Renal cortex interstitium (tissue), 11 donors: ENCODE data around the gene NACC2. TPM values are rescaled to one million over a fixed set of nuclear protein-coding genes. Genes with fewer than 3 reads are reported as not detected.

Source experiments
- DNase-seq, 11 donors: peaks; one replicate each; pipeline ENCODE4 v3.0.0-alpha.2; 2013; ENCODE audit warnings: low read depth in 9 of 11, low spot score in 4 of 11; ENCODE audit errors: extremely low read depth in 1 of 11
- polyA plus RNA-seq, 3 donors: library from polyadenylated mRNA; unstranded; fragments of 120-200 nt; gene quantifications; one replicate each; pipeline ENCODE4 v1.2.1, GENCODE V29; 2013; ENCODE audit not compliant: insufficient read length in 3 of 3

NACC2 gene
- polyA plus RNA-seq, 3 donors, result 7.0 to 9.6 (median 9.4) TPM

GRCh38 chr9:136087741-136088480, 7.2 kb downstream of the NACC2 start:
- no peak for DNase-seq

- no peak for DNase-seq
These were observed 7.9 kb downstream of the NACC2 start for GRCh38 chr9:136086951-136087740.

- DNase-seq, result no peak
These were observed 8.7 kb downstream of the NACC2 start for GRCh38 chr9:136086213-136086881.

- no peak for DNase-seq
These were observed 9.3 kb downstream of the NACC2 start for GRCh38 chr9:136085815-136086212.

- DNase-seq, result no peak
These were observed 10.8 kb downstream of the NACC2 start for GRCh38 chr9:136084063-136084944.

- DNase-seq, result no peak
These were observed 11.5 kb downstream of the NACC2 start for GRCh38 chr9:136083558-136084062.

- no peak for DNase-seq
These were observed 12.4 kb downstream of the NACC2 start for GRCh38 chr9:136082496-136083361.

- DNase-seq, result no peak
These were observed 13.1 kb downstream of the NACC2 start for GRCh38 chr9:136081826-136082495.

- DNase-seq, result no peak
These were observed 13.8 kb downstream of the NACC2 start for GRCh38 chr9:136081113-136081825.

- DNase-seq, result no peak
These were observed 14.4 kb downstream of the NACC2 start for GRCh38 chr9:136080716-136081112.

- no peak for DNase-seq
These were observed 15.2 kb downstream of the NACC2 start for GRCh38 chr9:136079916-136080246.

- DNase-seq, result no peak
These were observed 15.7 kb downstream of the NACC2 start for GRCh38 chr9:136079211-136079915.

- no peak for DNase-seq
These were observed 16.5 kb downstream of the NACC2 start for GRCh38 chr9:136078498-136079011.

- DNase-seq, result no peak
These were observed 17.1 kb downstream of the NACC2 start for GRCh38 chr9:136078024-136078423.

- DNase-seq, result no peak
These were observed 17.6 kb downstream of the NACC2 start for GRCh38 chr9:136077491-136077890.
